AG04450 (cell line): Measurements from ENCODE around the gene TOMM70. TPM values are rescaled to one million over a fixed set of nuclear protein-coding genes. Genes with fewer than 3 reads are reported as not detected.
"Not testable (repeated sequence)": the region's sequence is repeated elsewhere in the genome, so short reads cannot be mapped to it uniquely, and the experiment has no call there.

Experiments
- CTCF ChIA-PET: fragments of 300-600, 350-600 bp; formaldehyde crosslinking; extraction: SDS; loops from one replicate; lab custom pipeline; 2022; ENCODE audit warnings: antibody characterized with exemption, inconsistent platforms; lab: Charles Lee
- POLR2A ChIA-PET: fragments of 350-600 bp; formaldehyde crosslinking; extraction: SDS; loops from one replicate; lab custom pipeline; 2021; ENCODE audit warnings: antibody characterized with exemption, inconsistent platforms; lab: Yijun Ruan, JAX
- DNase-seq: peaks from one replicate; pipeline ENCODE4 v3.0.0-alpha.2; 2011; ENCODE audit warnings: low read depth, low spot score
- H3K27ac ChIP-seq: one replicate; pipeline ENCODE4 v1.5.1; 2012; ENCODE audit warnings: low read depth, low read length, control low read depth
- H3K27me3 ChIP-seq: one replicate; pipeline ENCODE4 v1.6.0; 2012; ENCODE audit warnings: low read length; ENCODE audit not compliant: control insufficient read depth, insufficient read depth
- H3K4me3 ChIP-seq: 2 replicates; pipeline ENCODE4 v1.5.1; 2011; ENCODE audit warnings: mild to moderate bottlenecking, low read depth, low read length, control low read depth
- H3K9me3 ChIP-seq: 2 replicates; pipeline ENCODE4 v1.5.1; 2012; ENCODE audit warnings: low read length; ENCODE audit not compliant: control insufficient read depth, insufficient read depth
- polyA plus RNA-seq: library from polyadenylated mRNA; depleted of rRNA; stranded (reverse); fragments of >200 nt; gene quantifications from 2 replicates; pipeline ENCODE4 v1.2.3, GENCODE V29; 2011
- TF ChIP-seq, protein P1 (sequence below): IDR thresholded peaks from 2 replicates; pipeline ENCODE4 v1.5.1; 2011; ENCODE audit warnings: low read depth, low read length, control low read depth, inconsistent platforms

The TOMM70 gene
- polyA plus RNA-seq, 1 experiment: 53.7 TPM

DNA sequence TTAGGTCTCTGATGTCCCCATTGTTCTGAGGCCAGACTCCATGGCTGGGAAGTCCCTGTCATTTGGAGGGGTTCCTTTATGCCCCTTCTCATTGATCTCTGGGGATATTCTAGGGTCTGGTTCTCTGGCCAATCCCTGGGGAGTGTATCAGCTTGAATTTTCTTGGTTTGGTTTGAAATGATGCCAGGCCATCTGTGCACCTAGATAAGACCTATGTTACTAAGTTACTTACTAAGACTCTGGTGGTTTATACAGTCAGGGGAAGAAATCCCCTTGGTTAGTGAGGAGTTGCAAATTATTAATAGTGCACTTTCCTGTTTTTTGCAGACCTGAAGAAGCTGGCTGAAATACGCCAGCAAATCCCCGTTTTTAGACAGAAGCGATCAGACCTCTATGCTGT lies 46.0 kb downstream of the TOMM70 start:
- CTCF ChIA-PET: no interaction called here

DNA sequence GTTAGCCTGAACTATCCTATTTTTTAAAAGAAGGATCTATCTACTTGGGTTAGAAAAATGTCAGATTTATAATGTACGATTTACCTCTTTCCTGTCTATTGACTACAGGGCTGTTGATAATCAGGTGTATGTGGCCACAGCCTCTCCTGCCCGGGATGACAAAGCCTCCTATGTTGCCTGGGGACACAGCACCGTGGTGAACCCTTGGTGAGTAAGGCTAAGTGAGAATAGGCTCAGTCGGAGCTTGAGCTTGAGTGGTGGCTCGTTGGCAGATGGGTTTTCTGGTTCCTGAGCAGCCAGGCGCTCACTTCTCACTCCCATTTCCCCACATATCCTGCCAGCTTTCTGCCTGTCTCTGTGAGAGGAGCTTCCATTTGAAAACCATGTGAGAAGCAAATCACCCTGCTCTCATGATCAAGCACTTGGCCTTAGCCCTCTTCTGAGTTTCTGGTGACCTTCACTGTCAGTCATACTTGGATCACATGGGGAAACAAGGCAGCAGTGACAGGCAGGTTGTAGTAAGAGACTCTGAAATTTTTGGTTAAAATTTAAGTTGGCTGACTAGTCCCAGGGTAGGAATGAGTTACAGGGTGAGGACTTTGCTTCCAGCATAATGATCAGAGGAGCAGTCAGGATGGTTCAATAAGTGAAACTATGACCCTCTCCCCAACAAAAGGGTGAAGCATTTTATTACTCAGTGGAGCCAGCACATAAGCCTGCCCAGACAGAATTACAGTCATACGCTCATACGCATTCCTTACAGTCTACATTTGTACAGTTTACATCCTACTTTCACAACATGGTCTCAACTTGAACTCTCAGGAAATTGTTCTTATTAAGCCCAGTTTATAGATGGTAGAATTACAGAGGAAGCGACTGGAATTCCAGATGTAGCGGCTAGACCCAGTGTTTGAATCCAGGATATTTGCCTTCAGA lies 48.3 kb downstream of the TOMM70 start:
- TF ChIP-seq, protein P1, sequence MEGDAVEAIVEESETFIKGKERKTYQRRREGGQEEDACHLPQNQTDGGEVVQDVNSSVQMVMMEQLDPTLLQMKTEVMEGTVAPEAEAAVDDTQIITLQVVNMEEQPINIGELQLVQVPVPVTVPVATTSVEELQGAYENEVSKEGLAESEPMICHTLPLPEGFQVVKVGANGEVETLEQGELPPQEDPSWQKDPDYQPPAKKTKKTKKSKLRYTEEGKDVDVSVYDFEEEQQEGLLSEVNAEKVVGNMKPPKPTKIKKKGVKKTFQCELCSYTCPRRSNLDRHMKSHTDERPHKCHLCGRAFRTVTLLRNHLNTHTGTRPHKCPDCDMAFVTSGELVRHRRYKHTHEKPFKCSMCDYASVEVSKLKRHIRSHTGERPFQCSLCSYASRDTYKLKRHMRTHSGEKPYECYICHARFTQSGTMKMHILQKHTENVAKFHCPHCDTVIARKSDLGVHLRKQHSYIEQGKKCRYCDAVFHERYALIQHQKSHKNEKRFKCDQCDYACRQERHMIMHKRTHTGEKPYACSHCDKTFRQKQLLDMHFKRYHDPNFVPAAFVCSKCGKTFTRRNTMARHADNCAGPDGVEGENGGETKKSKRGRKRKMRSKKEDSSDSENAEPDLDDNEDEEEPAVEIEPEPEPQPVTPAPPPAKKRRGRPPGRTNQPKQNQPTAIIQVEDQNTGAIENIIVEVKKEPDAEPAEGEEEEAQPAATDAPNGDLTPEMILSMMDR: no peak
- CTCF ChIA-PET: no interaction called here
- Histone ChIP-seq H3K27me3 (no peaks in the 10 kb centered on the region), H3K4me3 (no peak overlapping the region), H3K9me3 (no peaks in the 10 kb centered on the region), H3K27ac (no peak overlapping the region)
- POLR2A ChIA-PET: no interaction called here
- DNase-seq: peak; percentile 6

More for the DNA sequence above, 46.0 kb downstream of the TOMM70 start:
- TF ChIP-seq, protein P1: no peak
- H3K27ac ChIP-seq: no peak overlapping the region
- no peak overlapping the region for H3K4me3 ChIP-seq
- H3K9me3 ChIP-seq: no peaks in the 10 kb centered on the region
- POLR2A ChIA-PET: no interaction called here
- DNase-seq: no peak
- H3K27me3 ChIP-seq: no peaks in the 10 kb centered on the region

DNA sequence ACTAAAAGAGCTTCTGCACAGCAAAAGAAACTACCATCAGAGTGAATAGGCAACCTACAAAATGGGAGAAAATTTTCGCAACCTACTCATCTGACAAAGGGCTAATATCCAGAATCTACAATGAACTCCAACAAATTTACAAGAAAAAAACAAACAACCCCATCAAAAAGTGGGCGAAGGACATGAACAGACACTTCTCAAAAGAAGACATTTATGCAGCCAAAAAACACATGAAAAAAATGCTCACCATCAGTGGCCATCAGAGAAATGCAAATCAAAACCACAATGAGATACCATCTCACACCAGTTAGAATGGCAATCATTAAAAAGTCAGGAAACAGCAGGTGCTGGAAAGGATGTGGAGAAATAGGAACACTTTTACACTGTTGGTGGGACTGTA lies 49.1 kb downstream of the TOMM70 start:
- H3K9me3 ChIP-seq, H3K27me3 ChIP-seq, POLR2A ChIA-PET, DNase-seq, CTCF ChIA-PET, H3K27ac ChIP-seq, H3K4me3 ChIP-seq: not testable (repeated sequence)

- CTCF ChIA-PET: no interaction called here
- TF ChIP-seq, protein P1: no peak
- POLR2A ChIA-PET: interaction anchor here (0.5 to 0.6 kb wide), 2 partner anchors 143 to 146 kb away, joined by 3 read pairs; partner anchors contain the start of gene TMEM45A
Measured at GRCh38 chr3:100348727-100349126, 52.2 kb downstream of the TOMM70 start.

DNA sequence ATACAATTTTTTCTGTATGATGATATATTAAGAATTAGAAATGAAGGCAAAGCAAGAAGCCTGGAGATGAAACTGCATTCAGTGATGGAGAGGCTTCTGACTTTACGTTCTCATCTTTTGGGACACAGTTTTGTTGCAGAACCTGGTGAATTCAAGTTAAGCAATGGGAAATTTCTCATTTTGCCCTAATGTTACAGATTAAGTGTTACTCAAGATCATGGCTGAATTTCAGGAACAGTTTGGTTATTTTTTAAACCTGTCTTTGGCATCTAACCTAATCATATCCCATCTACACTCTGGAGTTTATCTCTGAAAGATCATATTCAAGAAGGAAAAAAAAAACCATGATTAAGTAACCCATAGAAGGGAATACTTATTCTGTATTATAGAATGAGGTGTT lies 60.4 kb downstream of the TOMM70 start:
- Histone ChIP-seq H3K9me3 (no peaks in the 10 kb centered on the region), H3K27me3 (no peaks in the 10 kb centered on the region), H3K27ac (no peak overlapping the region), H3K4me3 (no peak overlapping the region)
- ChIA-PET POLR2A (no interaction called here), CTCF (no interaction called here)
- TF ChIP-seq, protein P1: no peak
- DNase-seq: no peak

More at GRCh38 chr3:100348727-100349126, 52.2 kb downstream of the TOMM70 start:
- Histone ChIP-seq H3K27ac (no peak overlapping the region), H3K27me3 (no peaks in the 10 kb centered on the region), H3K4me3 (no peak overlapping the region), H3K9me3 (no peaks in the 10 kb centered on the region)
- no peak for DNase-seq
